K562 (cell line): ENCODE data around the gene PAX8. TPM values are rescaled to one million over a fixed set of nuclear protein-coding genes. Genes with fewer than 3 reads are reported as not detected.

ENCODE experiments used
- ATAC-seq: fragments of 200-7000 bp; cut with Tn5 transposase; 3 replicates; pipeline ENCODE4 v1.9.1; 2020; ENCODE audit warnings: moderate library complexity
- BruUV-seq: library from RNA; stranded (reverse); fragments of 400-500 nt; replicated peaks from 2 replicates; lab custom pipeline; 2021; lab: Mats Ljungman, UMichigan
- CTCF ChIA-PET: fragments of 300-600 bp; formaldehyde crosslinking; extraction: SDS; loops from one replicate; lab custom pipeline; 2021; ENCODE audit warnings: low intra/inter-chr PET ratio; lab: Yijun Ruan, JAX
- POLR2A ChIA-PET: fragments of 300-600, 350-650 bp; sonication (Branson Sonifier 250); formaldehyde crosslinking; extraction: SDS; loops from one replicate; lab custom pipeline; 2021; ENCODE audit warnings: antibody characterized with exemption, inconsistent platforms; lab: Yijun Ruan, JAX
- DNase-seq, 4 experiments: peaks; one replicate each; pipeline versions ENCODE4 v3.0.0 to v3.0.0-alpha.2; 2011 to 2018; ENCODE audit warnings: low spot score in 3 of 4, mixed read lengths in 3 of 4; ENCODE audit errors: extremely low read depth in 1 of 4
- FAIRE-seq: peaks from 2 replicates; lab custom pipeline; 2011; peaks lifted over from hg19 to GRCh38; lab: Jason Lieb, UNC
- H2AFZ ChIP-seq: 2 replicates; pipeline ENCODE4 v1.6.0; 2011; ENCODE audit warnings: low read depth, low read length, control low read depth, inconsistent platforms
- H3K27ac ChIP-seq: fragments of 200-600 bp; 3 replicates; pipeline ENCODE4 v1.8.0; 2011; ENCODE audit warnings: low read depth, mild to moderate bottlenecking, control low read depth, inconsistent platforms, low read length, moderate library complexity, mixed read lengths; ENCODE audit errors: extremely low read depth
- H3K27me3 ChIP-seq, 2 experiments: fragments of 300-600 bp in 1 of 2; 2 replicates in 1 of 2; 3 replicates in 1 of 2; pipeline versions ENCODE4 v1.6.0 to v1.8.0; 2011; ENCODE audit warnings: inconsistent platforms in 2 of 2, low read length in 2 of 2, mild to moderate bottlenecking in 1 of 2, mixed read lengths in 1 of 2, moderate library complexity in 1 of 2; ENCODE audit not compliant: control insufficient read depth in 2 of 2, insufficient read depth in 2 of 2
- H3K36me3 ChIP-seq: fragments of 300-600 bp; 3 replicates; pipeline ENCODE4 v1.8.0; 2011; ENCODE audit warnings: mild to moderate bottlenecking, low read length, inconsistent platforms; ENCODE audit not compliant: control insufficient read depth, insufficient read depth
- H3K4me1 ChIP-seq, 2 experiments: fragments of 200-600 bp in 1 of 2; replicated peaks in 1 of 2; 2 replicates in 1 of 2; 3 replicates in 1 of 2; pipeline versions ENCODE4 v1.5.1 to v1.8.0; 2011; ENCODE audit warnings: inconsistent platforms in 2 of 2, low read length in 2 of 2, mild to moderate bottlenecking in 1 of 2, mixed read lengths in 1 of 2, moderate library complexity in 1 of 2; ENCODE audit not compliant: control insufficient read depth in 2 of 2, insufficient read depth in 2 of 2
- H3K4me2 ChIP-seq: 2 replicates; pipeline ENCODE4 v1.6.1; 2011; ENCODE audit warnings: low read length, control low read depth, inconsistent platforms, mixed read lengths; ENCODE audit not compliant: insufficient read depth
- H3K4me3 ChIP-seq: fragments of 200-600 bp; sonication (generic), shearing (Covaris generic); 2 replicates; pipeline ENCODE4 v1.5.1; 2016; ENCODE audit warnings: control low read depth, inconsistent platforms
- H3K79me2 ChIP-seq: fragments of 200-600 bp; 3 replicates; pipeline ENCODE4 v1.8.0; 2011; ENCODE audit warnings: low read length, inconsistent platforms; ENCODE audit not compliant: control insufficient read depth, insufficient read depth
- H3K9ac ChIP-seq, 2 experiments: 2 replicates each; pipeline versions ENCODE4 v1.6.0 to v1.6.1; 2011; ENCODE audit warnings: low read depth in 2 of 2, low read length in 2 of 2, control low read depth in 1 of 2, inconsistent platforms in 1 of 2, mild to moderate bottlenecking in 1 of 2, mixed read lengths in 1 of 2; ENCODE audit not compliant: insufficient read depth in 1 of 2
- H3K9me1 ChIP-seq: one replicate; pipeline ENCODE4 v1.6.0; 2011; ENCODE audit warnings: inconsistent platforms, mild to moderate bottlenecking, low read length, moderate library complexity; ENCODE audit not compliant: control insufficient read depth, insufficient read depth
- H3K9me3 ChIP-seq: replicated peaks from 2 replicates; pipeline ENCODE4 v1.5.1; 2011; ENCODE audit warnings: low read depth, low read length, inconsistent platforms; ENCODE audit not compliant: control insufficient read depth, insufficient read depth
- H4K20me1 ChIP-seq: replicated peaks from 2 replicates; pipeline ENCODE4 v1.6.1; 2011; ENCODE audit warnings: low read length, inconsistent platforms, mixed read lengths; ENCODE audit not compliant: control insufficient read depth, insufficient read depth
- MIER1 ChIP-seq: fragments of 450-650 bp; IDR thresholded peaks from 2 replicates; pipeline ENCODE4 v1.6.1; 2016; ENCODE audit warnings: antibody characterized with exemption, mild to moderate bottlenecking, low read depth
- PRMT5 ChIP-seq: sonication (generic); formaldehyde crosslinking; IDR thresholded peaks from 2 replicates; pipeline ENCODE4 v1.5.0; 2020; ENCODE audit warnings: missing genetic modification reagents
- ZNF175 ChIP-seq: fragments of 200-800 bp; sonication (Bioruptor generic); IDR thresholded peaks from 2 replicates; pipeline ENCODE4 v1.6.1; 2016; ENCODE audit warnings: low read depth, mild to moderate bottlenecking, missing genetic modification characterization, missing compliant biosample characterization
- ZNF324 ChIP-seq: fragments of 250-450 bp; sonication (Bioruptor Pico); IDR thresholded peaks from 2 replicates; pipeline ENCODE4 v1.4.0; 2020; ENCODE audit warnings: mild to moderate bottlenecking
- WGBS: fragments of 100-300 bp; shearing (Covaris generic); methylation state at CpG from one replicate; pipeline ENCODE4 v1.1.6; 2016; ENCODE audit warnings: low coverage, mixed read lengths; ENCODE audit not compliant: insufficient coverage; ENCODE audit errors: missing lambda C conversion rate; 5-methylcytosine and 5-hydroxymethylcytosine counted together
- in situ Hi-C: fragments of 300-500 bp; cut with MboI; formaldehyde crosslinking; loops from 4 replicates; pipeline ENCODE4 v1.15.0; 2018; ENCODE audit warnings: inconsistent platforms, mixed read lengths
- intact Hi-C: fragments of 100-400 bp; cut with micrococcal nuclease; formaldehyde crosslinking; loops from 2 replicates; pipeline ENCODE4 v1.14.2; 2022
- polyA plus RNA-seq, 8 experiments: library from polyadenylated mRNA; depleted of rRNA in 4 of 8; stranded (reverse) in 5 of 8; unstranded in 3 of 8; fragments of >200 nt; fragmentation: Nextera tagmentation in 2 of 8; fragmentation: Illumina TruSeq in 1 of 8; extraction: Ambion mirVana in 2 of 8; extraction: Trizol in 1 of 8; gene quantifications; 2 replicates each; pipeline versions ENCODE4 v1.2.1 to v1.2.3, GENCODE V29; 2011 to 2014; ENCODE audit warnings: inconsistent platforms in 1 of 8, missing spikeins in 1 of 8
- total RNA-seq, 7 experiments: library from RNA; depleted of rRNA in 6 of 7; stranded (reverse); fragments of >200 nt in 6 of 7; fragmentation: Illumina TruSeq in 2 of 7; extraction: Trizol in 2 of 7; gene quantifications; 2 replicates each; pipeline versions ENCODE4 v1.2.1 to v1.2.3, GENCODE V29; 2011 to 2021; ENCODE audit warnings: low replicate concordance in 1 of 7
- TF ChIP-seq, protein P1 (sequence below): fragments of 450-650 bp; IDR thresholded peaks from 2 replicates; pipeline ENCODE4 v1.6.1; 2016; ENCODE audit warnings: mild to moderate bottlenecking, moderate library complexity
- TF ChIP-seq, protein P2 (sequence below), 2 experiments: fragments of 450-650 bp in 1 of 2; sonication (generic) in 1 of 2; formaldehyde crosslinking; conservative IDR thresholded peaks; 2 replicates each; pipeline versions ENCODE4 v1.4.0 to v1.8.1; 2020 to 2022; ENCODE audit warnings: mild to moderate bottlenecking in 1 of 2, missing genetic modification reagents in 1 of 2
- TF ChIP-seq, protein P3 (sequence below): sonication (generic); formaldehyde crosslinking; IDR thresholded peaks from 2 replicates; pipeline ENCODE4 v1.8.0; 2022; ENCODE audit warnings: mild to moderate bottlenecking, low read depth, missing genetic modification reagents

PAX8 gene
- total and polyA plus RNA-seq, 9 of the 15 experiments (the other 6 are each of a cell fraction or from before 2014, with no cell fraction given), result 0.13 to 2.1 (median 0.51) TPM

GRCh38 chr2:113167115-113167932, 111.4 kb downstream of the PAX8 start:
- in situ Hi-C loops, result no loop called here
- H3K4me2 ChIP-seq, result no peak overlapping the region
- FAIRE-seq (no peak), DNase-seq (no peak), ATAC-seq (peak; percentile 45)
- H3K4me1 ChIP-seq, result peaks cover 15 to 20% of the 10 kb centered on the region in 2 experiments; a peak in 4 of 5 replicates
- H3K4me3 ChIP-seq, result no peak overlapping the region
- peak overlapping the region; percentile 81 for H2AFZ ChIP-seq
- ChIA-PET POLR2A (interaction anchor here (0.8 kb wide), 1 partner anchor 181 kb away, joined by 3 read pairs; no protein-coding TSS in a partner anchor), CTCF (no interaction called here)
- no TSS peak for BruUV-seq
- no peaks in the 10 kb centered on the region for H3K9me3 ChIP-seq
- H3K9me1 ChIP-seq, result no peaks in the 10 kb centered on the region
- no peaks in the 10 kb centered on the region for H3K27me3 ChIP-seq
- no peaks in the 10 kb centered on the region for H4K20me1 ChIP-seq
- H3K27ac ChIP-seq, result no peak overlapping the region; the same call in 2 of the 3 replicates
- H3K79me2 ChIP-seq, result no peaks in the 10 kb centered on the region
- 36% methylated on average over 12 of the region's 12 CpGs for WGBS
- intact Hi-C loops, result no loop called here
- no peaks in the 10 kb centered on the region for H3K36me3 ChIP-seq
- peak overlapping the region in 1 of 2 experiments; percentile 70; a peak in 1 of 4 replicates for H3K9ac ChIP-seq
- TF ChIP-seq ZNF324 (CRISPR knock-in tag) (no peak), ZNF175 (CRISPR knock-in tag) (0 out of 2 replicates have a peak, but pooled peaks have one; percentile 29), PRMT5 (CRISPR knock-in tag) (no peak), MIER1 (no peak)
- TF ChIP-seq, protein P1, sequence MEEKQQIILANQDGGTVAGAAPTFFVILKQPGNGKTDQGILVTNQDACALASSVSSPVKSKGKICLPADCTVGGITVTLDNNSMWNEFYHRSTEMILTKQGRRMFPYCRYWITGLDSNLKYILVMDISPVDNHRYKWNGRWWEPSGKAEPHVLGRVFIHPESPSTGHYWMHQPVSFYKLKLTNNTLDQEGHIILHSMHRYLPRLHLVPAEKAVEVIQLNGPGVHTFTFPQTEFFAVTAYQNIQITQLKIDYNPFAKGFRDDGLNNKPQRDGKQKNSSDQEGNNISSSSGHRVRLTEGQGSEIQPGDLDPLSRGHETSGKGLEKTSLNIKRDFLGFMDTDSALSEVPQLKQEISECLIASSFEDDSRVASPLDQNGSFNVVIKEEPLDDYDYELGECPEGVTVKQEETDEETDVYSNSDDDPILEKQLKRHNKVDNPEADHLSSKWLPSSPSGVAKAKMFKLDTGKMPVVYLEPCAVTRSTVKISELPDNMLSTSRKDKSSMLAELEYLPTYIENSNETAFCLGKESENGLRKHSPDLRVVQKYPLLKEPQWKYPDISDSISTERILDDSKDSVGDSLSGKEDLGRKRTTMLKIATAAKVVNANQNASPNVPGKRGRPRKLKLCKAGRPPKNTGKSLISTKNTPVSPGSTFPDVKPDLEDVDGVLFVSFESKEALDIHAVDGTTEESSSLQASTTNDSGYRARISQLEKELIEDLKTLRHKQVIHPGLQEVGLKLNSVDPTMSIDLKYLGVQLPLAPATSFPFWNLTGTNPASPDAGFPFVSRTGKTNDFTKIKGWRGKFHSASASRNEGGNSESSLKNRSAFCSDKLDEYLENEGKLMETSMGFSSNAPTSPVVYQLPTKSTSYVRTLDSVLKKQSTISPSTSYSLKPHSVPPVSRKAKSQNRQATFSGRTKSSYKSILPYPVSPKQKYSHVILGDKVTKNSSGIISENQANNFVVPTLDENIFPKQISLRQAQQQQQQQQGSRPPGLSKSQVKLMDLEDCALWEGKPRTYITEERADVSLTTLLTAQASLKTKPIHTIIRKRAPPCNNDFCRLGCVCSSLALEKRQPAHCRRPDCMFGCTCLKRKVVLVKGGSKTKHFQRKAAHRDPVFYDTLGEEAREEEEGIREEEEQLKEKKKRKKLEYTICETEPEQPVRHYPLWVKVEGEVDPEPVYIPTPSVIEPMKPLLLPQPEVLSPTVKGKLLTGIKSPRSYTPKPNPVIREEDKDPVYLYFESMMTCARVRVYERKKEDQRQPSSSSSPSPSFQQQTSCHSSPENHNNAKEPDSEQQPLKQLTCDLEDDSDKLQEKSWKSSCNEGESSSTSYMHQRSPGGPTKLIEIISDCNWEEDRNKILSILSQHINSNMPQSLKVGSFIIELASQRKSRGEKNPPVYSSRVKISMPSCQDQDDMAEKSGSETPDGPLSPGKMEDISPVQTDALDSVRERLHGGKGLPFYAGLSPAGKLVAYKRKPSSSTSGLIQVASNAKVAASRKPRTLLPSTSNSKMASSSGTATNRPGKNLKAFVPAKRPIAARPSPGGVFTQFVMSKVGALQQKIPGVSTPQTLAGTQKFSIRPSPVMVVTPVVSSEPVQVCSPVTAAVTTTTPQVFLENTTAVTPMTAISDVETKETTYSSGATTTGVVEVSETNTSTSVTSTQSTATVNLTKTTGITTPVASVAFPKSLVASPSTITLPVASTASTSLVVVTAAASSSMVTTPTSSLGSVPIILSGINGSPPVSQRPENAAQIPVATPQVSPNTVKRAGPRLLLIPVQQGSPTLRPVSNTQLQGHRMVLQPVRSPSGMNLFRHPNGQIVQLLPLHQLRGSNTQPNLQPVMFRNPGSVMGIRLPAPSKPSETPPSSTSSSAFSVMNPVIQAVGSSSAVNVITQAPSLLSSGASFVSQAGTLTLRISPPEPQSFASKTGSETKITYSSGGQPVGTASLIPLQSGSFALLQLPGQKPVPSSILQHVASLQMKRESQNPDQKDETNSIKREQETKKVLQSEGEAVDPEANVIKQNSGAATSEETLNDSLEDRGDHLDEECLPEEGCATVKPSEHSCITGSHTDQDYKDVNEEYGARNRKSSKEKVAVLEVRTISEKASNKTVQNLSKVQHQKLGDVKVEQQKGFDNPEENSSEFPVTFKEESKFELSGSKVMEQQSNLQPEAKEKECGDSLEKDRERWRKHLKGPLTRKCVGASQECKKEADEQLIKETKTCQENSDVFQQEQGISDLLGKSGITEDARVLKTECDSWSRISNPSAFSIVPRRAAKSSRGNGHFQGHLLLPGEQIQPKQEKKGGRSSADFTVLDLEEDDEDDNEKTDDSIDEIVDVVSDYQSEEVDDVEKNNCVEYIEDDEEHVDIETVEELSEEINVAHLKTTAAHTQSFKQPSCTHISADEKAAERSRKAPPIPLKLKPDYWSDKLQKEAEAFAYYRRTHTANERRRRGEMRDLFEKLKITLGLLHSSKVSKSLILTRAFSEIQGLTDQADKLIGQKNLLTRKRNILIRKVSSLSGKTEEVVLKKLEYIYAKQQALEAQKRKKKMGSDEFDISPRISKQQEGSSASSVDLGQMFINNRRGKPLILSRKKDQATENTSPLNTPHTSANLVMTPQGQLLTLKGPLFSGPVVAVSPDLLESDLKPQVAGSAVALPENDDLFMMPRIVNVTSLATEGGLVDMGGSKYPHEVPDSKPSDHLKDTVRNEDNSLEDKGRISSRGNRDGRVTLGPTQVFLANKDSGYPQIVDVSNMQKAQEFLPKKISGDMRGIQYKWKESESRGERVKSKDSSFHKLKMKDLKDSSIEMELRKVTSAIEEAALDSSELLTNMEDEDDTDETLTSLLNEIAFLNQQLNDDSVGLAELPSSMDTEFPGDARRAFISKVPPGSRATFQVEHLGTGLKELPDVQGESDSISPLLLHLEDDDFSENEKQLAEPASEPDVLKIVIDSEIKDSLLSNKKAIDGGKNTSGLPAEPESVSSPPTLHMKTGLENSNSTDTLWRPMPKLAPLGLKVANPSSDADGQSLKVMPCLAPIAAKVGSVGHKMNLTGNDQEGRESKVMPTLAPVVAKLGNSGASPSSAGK, result peak; percentile 53
- TF ChIP-seq, protein P2, sequence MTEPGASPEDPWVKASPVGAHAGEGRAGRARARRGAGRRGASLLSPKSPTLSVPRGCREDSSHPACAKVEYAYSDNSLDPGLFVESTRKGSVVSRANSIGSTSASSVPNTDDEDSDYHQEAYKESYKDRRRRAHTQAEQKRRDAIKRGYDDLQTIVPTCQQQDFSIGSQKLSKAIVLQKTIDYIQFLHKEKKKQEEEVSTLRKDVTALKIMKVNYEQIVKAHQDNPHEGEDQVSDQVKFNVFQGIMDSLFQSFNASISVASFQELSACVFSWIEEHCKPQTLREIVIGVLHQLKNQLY (CRISPR knock-in tag; conservative IDR thresholded peaks at IDR 0.05), result no peak
- TF ChIP-seq, protein P3, sequence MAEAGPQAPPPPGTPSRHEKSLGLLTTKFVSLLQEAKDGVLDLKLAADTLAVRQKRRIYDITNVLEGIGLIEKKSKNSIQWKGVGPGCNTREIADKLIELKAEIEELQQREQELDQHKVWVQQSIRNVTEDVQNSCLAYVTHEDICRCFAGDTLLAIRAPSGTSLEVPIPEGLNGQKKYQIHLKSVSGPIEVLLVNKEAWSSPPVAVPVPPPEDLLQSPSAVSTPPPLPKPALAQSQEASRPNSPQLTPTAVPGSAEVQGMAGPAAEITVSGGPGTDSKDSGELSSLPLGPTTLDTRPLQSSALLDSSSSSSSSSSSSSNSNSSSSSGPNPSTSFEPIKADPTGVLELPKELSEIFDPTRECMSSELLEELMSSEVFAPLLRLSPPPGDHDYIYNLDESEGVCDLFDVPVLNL (CRISPR knock-in tag), result no peak
